ENCODE results near the gene ADGRD1.
"Not testable (repeated sequence)": the region's sequence is repeated elsewhere in the genome, so short reads cannot be mapped to it uniquely, and the experiment has no call there.

Gene ADGRD1

GRCh38 chr12:131128966-131129619 is 175.4 kb downstream of the ADGRD1 start:
- DNase-seq, result not testable (repeated sequence)

- no peak for DNase-seq
These were observed 176.1 kb downstream of the ADGRD1 start for GRCh38 chr12:131129839-131130238.

- no peak for DNase-seq
These were observed 176.7 kb downstream of the ADGRD1 start for GRCh38 chr12:131130311-131130911.

GRCh38 chr12:131131077-131131807 is 177.5 kb downstream of the ADGRD1 start:
- no peak for DNase-seq

- DNase-seq, result no peak
These were observed 178.1 kb downstream of the ADGRD1 start for GRCh38 chr12:131131808-131132117.

DNA sequence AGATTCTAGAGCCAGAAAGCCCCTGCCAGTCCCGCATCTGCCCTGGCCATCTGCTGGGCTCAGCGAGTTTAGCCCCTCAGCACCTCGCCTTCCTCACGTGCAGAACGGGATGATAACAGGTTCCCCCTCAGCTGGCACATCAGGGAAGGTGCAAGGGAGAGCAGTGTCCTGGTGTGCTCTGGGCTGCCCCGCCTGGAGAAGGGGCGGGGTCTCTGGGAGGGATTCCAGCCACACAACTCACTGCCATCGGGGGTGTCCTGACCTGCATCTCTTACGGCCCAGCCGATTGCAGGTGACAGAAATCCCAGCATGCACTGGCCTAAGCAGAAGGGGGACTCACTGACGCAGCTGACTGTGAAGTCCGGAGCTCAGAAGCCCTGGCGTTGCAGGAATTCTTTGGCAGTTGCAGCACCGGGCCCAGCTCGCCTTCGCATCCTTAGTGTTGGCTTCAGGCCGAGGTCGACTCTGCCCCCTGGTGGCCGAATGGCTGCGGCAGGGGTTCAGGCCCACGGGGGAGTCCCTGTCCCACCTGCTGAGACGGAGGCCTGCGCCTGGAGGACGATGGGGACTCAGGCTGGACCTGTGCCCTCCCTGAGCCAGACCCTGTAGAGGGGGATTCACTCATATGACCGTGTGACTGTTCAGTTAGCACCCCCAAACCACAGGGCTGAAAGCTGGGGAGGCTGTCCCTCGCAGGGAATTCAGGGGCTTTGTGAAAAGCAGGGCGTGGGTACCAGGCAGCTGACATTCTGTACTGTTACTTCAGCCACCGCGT is 178.6 kb downstream of the ADGRD1 start:
- peak; percentile 72 for DNase-seq

DNA sequence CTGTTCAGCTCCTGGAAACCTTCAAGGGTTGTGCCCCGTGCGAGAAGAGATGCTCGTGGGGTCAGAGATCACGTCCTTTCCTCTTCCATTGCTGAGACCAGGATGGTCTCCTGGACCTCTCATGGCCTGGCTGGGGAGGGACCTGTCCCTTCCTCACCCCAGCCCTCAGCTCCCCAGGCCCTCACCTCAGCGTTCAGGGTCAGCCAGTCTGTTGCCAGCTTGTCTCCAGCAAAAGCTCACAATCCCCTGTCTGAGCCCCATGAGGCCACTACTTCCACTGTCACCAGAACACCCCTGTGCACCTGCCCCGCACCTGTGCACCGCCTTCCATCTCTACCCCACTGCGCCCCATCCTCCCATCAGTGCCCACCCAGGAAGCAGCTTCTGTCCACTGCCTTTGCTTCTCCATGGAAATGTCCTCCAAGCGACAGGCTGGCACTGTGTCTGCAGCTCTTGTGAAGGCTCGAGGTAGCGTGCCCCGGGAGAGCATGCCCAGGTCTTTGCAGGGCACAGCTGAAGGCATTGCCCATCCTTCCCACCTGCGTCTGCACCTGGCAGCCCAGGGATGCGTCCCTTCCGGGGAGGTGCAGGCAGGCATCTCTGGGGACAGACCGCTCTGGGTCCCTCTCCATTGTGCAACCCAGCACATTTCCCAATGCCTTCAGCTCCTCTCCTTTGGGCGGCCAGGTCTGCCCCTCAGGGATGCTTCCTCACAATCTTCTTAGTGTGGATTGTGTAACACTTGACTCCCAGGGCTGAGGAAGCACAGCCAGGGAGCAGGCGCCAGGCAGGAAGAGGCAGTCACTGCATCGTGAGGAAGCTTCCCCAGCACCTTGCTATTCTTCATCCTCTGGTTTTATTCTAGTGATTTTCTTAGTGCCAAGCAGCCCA is 179.6 kb downstream of the ADGRD1 start:
- DNase-seq, result no peak

- DNase-seq, result no peak
These were observed 180.3 kb downstream of the ADGRD1 start for GRCh38 chr12:131133994-131134393.

- no peak for DNase-seq
These were observed 181.0 kb downstream of the ADGRD1 start for GRCh38 chr12:131134523-131135310.

DNA sequence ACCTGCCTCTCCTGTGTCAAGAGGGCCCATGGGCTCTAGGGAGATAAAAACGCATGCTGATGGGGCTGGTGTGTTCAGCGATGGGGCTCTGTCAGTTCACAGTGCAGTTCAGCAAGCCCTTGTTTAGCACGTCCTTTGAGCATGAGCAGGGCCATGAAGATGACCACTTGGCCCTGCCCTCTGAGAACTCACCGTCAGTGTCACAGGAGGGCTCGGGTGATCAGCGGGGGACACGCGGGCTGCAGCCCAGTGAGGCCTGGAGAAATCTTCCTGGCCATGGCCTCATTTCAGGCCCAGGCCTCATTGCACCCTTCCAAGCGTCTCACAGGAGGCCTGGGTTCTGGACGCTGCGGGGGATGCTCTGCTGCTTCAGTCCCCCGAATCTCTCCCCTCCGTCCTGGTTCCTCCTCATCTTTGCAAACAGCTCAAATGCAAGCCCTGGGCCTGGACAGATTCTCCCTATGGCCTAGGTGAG is 181.6 kb downstream of the ADGRD1 start:
- DNase-seq, result no peak

- DNase-seq, result no peak
These were observed 182.3 kb downstream of the ADGRD1 start for GRCh38 chr12:131135786-131136538.

GRCh38 chr12:131136539-131136872 is 182.8 kb downstream of the ADGRD1 start:
- no peak for DNase-seq

DNA sequence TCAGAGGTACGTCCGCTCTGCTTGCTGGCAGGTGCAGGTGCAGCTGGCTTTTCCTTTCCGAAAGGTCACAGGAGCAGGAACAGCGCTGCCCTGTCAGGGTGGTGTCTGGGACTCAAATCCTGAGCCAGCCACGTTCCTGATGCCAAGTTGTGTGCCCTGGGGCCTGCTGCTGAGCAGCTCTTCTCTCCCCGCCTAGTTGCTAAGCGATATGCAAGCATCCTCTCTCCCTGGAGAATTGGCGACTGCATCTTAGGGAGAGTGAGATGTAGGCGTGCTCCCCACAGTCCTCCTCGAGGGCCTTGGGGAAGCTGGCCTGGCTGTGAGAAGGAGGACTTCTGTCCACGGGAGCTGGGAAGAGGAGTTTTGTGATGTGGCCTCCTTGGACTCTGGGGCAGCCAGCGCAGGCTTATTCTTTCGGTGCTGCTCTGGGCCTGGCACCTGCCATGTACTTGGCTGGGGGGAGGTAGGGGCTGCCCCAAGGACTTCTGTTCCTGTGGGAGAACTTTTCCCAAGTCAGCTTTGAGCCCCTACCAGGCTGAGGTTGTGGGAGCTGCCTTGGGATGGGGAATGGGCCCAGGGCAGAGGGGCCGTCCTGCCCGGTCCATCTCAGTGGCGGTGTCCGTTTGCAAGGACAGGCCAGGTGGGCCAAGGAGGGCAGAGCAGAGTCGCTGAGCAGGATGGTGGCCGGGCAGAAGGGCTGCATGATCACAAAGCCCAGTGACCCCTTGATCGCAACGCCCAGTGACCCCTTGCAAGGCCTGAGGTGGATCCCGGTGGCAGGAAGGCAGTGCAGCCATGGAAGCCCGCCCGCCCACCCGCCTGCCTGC is 183.5 kb downstream of the ADGRD1 start:
- no peak for DNase-seq

DNA sequence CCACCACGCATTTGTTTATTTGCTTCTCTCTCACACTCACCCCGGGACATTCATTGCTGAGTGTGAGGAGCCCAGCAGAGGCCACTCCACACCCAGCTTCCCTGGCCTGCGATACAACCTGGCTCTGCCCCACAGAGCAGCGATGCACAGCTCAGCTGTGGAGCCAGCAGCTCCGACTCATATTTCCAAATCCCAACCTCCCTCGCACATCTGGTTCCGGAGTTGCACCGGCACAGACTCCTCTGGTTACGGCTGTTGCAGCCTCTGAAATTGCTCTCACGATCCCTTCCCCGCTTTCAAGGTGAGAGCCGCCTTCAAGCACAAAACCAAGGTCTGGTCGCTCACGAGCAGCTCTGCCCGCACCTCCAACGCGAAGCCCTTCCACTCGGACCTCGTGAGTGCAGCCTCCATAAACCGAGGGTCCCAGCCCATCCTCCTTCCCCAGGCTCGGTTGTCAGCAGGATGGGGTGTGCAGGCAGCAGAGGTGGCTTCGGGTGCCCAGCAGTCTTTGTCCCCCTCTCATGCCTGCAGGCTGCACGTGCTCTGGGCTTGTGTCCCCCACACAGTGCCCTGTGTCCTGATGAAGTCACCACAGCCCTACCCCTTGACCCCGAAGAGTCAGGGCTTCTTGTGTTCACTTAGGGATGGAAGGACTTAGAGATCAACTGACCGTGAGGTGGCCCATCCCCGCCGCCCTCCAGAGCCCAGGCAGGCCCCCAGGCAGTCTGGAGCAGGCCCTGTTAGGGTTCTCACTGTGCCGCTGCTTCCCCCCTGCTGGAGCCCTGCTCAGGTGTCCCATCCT is 184.3 kb downstream of the ADGRD1 start:
- DNase-seq, result no peak

DNA sequence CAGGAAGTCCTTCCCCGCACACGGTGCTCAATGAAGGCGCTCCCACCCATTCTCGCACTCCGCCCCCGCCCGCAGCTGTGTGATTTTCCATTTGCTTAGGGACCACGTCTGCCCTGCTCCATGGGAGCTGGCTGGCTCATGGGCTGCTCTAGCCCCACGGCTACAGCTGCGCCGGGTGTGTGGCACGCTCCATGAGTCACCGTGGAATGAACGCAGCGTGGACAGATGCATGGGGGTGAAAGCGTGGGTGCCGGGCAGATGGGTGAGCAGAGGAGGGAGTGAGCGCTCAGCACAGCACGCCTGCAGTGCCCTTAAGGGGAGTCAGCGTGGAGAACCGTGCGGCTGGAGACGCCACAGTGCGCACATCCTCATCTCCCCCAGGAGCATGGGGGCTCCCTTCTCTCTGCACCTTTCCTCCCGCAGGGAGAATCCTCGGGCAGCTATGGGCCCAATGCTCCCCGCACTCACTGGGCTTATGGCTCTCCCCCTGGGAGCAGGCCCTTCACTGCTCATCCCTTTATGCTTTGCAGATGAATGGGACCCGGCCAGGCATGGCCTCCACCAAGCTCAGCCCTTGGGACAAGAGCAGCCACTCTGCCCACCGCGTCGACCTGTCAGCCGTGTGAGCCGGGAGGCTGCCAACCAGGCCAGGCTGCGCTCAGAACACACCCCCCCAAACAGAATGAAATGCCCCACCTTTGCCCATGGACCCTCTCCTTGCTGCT is 185.1 kb downstream of the ADGRD1 start:
- no peak for DNase-seq

DNA sequence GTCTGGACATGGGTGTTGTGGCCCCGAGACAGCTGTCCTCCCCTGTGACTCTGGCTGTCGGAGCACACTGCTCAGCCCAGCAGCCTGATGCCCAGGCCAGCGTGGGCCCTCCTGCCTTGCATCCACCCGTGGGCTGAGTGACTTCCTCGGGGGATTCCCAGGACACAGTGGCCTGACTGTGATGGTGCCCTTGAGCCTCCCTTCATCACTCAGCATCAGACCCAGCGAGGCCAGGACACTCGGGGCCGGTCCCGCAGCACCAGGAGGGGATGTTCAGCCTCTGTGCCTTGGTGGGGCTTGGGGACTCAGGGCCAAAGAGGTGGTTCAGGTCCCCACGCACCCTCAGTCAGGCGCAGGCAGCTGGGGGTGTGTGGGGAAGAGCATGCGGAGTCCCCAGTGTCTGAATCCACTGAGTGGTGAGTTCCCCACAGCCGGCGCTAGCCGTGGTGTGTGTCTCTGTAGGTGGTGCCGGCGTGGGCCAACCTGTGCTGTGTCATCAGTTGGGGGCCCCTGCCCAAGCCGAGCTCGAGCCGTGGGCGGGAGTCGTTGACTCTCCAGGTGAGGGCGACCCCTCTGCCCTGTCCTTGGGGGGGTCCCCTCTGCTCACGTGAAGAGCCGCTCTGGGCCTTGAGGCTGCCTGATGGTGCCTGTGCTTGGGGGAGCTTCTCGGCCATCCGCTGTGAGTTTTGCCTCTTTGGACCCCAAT is 185.8 kb downstream of the ADGRD1 start:
- no peak for DNase-seq

- DNase-seq, result no peak
These were observed 186.3 kb downstream of the ADGRD1 start for GRCh38 chr12:131140069-131140435.

DNA sequence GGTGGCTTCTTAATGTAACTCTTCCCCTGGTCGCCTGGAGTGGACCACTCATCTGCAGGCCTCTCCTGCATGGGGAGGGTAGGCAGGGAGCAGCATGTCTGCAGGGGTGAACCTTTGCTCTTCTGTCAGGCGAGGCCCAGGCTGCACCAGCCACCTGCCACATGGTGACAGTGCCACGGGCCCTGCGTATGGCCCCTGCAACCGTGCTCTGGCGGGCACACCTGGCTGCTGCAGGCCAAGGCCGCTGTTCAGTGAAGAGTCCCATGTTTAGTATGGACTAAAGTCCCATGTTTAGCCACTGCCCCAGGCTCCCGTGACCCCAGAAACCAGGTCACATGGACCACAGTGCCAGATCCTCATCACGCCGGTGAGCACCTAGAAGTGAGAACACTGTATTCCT is 187.0 kb downstream of the ADGRD1 start:
- no peak for DNase-seq

Measured in fibroblast of skin of right biceps (primary cell).